Activated CD4-positive, alpha-beta T cell treated with anti-CD3 and anti-CD28 coated beads for 4 hours (primary cell): Measurements from ENCODE around the gene PMEPA1.
"Not testable (repeated sequence)": the region's sequence is repeated elsewhere in the genome, so short reads cannot be mapped to it uniquely, and the experiment has no call there.

Source experiments
- DNase-seq, 2 donors: peaks; one replicate each; pipeline ENCODE4 v3.0.0-alpha.2; 2020

Gene PMEPA1

DNA sequence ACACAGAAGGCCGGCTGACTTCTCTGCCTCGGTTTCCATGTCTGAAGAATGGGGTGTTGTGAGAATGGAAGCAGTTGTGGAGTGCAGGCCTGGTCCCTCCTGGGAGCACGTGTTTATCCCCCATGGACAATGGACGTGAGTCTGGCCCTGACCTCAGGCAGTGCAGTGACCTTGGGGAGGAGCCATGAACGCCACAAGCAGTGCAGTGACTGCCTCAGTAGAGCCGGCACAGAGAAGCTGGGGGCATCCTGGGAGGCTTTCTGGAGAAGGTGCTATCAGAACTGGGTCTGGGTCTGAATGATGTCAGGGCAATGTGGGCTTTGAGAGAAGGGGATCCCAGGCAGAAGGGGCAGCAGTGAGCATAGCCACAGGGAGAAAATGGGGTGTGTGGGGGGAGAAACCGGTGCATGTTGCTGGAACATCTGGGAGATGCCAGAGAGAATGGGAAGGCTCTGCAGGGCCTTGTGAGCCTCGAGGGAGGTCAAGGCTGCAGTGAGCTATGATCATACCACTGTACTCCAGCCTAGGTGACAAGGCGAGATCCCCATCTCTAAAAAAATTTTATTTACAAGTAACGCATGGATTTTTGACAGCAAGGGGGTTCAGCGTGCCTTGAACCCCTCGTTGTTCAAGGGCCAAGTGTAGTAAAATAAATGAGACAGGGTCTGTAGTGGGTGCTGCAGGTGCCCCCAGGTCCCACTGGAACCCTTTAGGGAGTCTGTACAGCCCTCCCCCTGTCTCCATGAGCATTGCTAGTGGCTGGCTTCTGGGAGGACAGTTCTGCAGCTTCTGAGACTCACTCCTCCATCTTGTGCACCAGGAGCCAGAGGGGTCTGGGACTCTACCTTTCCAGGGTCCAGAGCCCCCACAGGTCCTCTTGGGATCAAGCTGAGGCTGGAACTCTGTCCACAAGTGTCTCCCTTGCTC, 62.5 kb downstream of the PMEPA1 start:
- DNase-seq: no peak

DNA sequence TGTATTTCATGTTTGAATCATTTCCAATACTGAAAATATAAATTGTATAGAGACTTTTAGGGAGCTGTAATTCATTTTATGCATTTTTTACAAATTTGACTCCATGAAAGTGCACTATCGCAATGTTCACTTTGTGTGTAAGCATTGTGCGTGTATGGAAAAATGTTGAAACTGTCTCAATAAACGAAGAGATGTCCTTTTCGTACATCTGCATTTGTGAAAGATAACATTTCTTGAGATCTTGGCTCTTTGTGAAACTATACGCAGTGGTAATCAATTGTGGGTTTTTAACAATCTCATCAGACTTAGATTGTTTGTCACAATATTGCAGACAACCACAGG, 70.9 kb downstream of the PMEPA1 start:
- no peak for DNase-seq

DNA sequence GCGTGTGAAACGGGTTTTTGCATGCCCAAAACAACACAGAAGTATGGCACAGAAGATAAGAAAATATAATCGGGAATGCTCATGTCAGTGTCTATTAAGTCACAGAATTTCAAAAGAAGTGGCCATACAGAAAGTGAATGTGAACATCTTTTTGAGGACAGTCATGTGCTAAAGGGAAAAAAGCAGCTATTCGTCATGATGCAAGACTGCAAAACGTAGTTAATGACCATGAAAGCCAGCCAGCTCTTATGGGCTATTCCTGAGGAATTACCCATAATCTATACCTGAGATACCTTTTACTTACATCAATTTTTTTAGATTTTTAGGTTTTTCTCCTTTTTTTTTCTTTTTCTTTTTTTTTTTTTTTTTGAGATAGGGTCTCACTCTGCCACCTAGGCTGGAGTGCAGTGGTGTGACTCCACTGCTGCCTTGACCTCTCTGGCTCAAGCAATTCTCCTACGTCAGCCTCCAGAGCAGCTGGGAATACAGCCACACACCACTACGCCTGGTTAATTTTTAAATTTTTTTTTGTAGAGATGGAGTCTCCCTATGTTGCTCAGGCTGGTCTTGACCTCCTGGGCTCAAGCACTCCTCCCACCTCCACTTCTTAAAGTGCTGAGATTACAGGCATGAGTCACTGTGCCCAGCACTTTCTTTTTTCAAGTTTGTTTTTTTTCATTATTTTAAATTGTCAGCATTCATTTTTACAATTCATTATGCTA, 71.5 kb downstream of the PMEPA1 start:
- DNase-seq: no peak

DNA sequence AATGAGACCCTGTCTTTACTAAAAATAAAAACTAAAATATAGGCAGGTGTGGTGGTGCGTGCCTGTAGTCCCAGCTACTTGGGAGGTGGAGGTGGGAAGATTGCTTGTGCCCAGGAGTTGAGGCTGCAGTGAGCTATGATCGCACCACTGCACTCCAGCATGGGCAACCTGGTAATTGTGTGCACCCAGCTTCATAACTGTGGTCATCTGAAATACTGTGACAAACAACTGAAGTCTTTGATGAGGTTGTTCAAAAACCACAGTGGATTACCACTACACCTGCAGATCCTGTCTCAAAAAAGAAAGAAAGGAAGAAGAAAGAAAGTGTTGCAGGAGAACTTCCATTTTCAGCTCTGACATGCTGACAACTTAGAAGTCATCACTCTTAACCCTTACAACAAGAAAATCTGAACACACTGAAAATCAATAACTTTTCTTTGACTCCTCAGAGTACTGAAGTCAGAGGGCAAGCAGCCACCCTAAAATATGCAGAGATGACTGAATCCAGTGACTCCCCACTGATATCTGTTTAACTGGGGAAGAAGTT, 75.8 kb downstream of the PMEPA1 start:
- DNase-seq: no peak

DNA sequence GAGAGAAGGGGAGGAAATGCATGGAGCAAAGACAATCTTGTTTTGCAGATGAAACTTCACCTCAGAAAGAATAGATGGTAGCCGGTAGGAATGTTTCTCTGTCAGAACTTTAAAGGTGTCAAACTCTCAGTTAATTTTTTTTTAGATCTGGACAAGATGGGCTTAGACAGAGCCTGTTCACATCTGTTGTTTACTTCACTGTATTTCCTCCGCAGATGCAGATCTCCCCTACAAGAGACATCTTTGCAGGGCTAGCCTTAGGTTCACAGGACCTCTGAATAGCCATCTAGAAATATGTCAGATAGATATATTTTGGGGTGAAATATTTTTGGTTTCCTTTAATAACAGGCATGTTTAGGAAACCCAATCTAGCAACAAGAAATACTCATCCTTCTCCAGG, 77.5 kb downstream of the PMEPA1 start:
- no peak for DNase-seq

GRCh38 chr20:57630061-57630460, 79.8 kb downstream of the PMEPA1 start:
- peak; percentile 35 to 36 for DNase-seq

DNA sequence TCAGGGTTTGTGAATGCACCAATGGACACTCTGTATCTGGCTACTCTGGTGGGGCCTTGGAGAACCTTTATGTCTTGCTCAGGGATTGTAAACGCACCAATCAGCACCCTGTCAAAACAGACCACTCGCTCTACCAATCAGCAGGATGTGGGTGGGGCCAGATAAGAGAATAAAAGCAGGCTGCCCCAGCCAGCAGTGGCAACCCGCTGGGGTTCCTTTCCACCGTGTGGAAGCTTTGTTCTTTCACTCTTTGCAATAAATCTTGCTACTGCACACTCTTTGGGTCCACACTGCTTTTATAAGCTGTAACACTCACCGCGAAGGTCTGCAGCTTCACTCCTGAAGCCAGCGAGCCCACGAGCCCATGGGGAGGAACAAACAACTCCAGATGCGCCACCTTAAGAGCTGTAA, 80.3 kb downstream of the PMEPA1 start:
- not testable (repeated sequence) for DNase-seq

DNA sequence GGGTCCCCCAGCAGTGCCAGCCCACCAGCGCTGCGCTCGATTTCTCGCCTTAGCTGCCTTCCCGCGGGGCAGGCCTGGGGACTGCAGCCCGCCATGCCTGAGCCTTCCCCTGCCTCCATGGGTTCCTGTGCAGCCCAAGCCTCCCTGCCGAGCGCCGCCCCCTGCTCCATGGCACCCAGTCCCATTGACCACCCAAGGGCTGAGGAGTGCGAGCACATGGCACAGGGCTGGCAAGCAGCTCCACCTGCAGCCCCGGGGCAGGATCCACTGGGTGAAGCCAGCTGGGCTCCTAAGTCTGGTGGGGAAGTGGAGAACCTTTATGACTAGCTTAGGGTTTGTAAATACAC, 80.9 kb downstream of the PMEPA1 start:
- not testable (repeated sequence) for DNase-seq

- DNase-seq: peak; percentile 55 to 60
Measured at GRCh38 chr20:57628047-57628961, 81.5 kb downstream of the PMEPA1 start.

DNA sequence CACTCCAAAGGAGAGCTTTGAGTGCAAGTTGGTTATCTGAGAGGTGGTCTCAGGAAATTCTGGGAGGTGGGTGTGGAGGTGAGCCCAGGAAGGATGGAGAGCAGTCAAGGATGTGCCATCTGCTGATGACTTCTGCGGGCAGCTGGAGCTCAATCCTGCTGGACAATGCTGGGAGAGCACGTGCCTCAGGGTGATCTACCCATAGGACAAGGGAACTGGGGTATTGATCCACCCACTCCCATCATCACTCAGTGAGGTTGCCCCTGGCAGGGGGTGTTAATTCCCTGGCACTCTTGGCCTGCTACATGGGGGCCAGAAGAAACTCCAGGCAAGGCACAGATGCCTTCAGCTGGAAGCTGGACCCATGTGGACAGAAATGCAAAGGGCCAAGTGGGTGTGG, 82.5 kb downstream of the PMEPA1 start:
- no peak for DNase-seq

- DNase-seq: no peak
Measured at GRCh38 chr20:57625978-57626377, 83.8 kb downstream of the PMEPA1 start.

- DNase-seq: no peak
Measured at GRCh38 chr20:57625181-57625958, 84.4 kb downstream of the PMEPA1 start.

DNA sequence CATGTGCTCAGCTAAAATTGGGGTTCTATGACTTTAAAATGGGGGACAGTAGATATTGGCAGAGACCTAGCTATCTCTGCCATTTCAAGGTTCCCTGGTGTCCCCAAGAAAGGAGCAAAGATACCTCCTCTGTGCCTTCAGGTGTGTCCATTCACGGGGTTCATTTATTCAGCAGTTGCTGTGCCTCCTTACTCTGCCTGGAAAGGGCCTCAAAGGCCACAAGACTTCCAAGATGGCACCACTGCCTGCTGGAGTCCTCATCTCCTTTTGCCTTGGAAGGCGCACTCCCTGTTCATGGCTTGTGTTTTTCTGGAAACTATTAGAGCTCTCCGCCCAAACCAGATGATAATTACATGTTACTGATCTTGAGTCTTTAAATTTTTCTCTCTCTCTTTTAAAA, 85.7 kb downstream of the PMEPA1 start:
- no peak for DNase-seq

- DNase-seq: peak; percentile 62 to 70
Measured at GRCh38 chr20:57622579-57623381, 87.0 kb downstream of the PMEPA1 start.

GRCh38 chr20:57622201-57622570, 87.6 kb downstream of the PMEPA1 start:
- no peak for DNase-seq

DNA sequence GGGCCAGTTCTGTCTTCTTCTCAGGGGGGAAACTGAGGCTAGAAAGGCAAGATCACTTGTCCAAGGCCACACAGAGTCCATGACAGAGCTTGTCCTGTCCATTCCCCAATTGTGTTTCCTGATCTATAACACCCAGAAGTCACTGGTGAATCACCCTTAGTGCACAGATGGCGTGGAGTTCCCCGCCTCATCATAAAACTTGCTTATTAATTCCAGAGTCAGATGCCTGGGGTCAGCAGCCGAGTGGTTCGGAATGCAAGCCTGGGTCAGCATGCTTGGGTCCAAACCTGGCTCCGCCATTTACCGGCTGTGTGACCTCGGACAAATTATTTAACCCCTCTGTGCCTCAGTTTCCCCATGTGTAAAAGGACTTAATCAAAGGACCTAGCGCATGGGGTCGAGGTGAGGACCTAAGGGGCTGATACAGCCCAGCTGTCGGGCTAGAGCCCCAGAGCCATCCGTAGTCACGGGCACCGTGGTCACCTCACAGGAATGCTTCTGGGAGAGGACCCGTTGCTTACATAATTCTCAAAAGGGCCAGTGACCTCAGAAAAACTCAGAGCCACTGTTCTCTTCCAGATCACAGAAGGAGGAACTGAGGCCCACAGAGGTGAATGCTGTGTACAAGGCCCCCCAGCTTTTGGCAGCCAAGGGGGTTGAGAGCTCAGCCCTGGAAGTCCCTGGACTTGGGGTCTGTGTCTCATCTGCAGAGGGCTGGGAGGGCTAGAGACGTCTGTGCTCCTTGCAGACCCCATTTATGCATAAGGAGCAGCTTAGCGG, 88.2 kb downstream of the PMEPA1 start:
- DNase-seq: no peak

DNA sequence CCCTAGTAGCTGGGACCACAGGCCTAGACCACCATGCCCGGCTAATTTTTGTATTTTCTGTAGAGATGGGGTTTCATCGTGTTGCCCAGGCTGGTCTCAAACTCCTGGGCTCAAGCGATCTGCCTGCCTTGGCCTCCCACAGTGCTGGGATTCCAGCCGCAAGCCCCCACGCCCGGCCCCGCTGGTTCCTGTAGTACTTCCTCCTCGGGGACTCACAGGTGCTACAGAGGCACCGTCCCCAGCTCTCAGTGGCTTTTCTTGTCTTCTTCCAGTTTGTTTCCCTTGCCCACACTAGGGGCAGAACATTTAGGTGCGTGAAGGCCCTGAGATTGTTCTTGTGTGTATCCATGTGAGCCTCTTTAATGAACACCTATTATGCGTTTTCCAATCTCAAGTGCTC, 88.8 kb downstream of the PMEPA1 start:
- no peak for DNase-seq

- DNase-seq: peak; percentile 37 to 50
Measured at GRCh38 chr20:57620274-57620990, 89.4 kb downstream of the PMEPA1 start, which contains the start of gene ZBP1. Gene ZBP1, minus strand, starts transcription at chr20:57620426. Its CDS starts 131 bp downstream, at chr20:57620295.

- DNase-seq: peak; percentile 51 to 55
Measured at GRCh38 chr20:57619051-57619831, 90.6 kb downstream of the PMEPA1 start.
